Mononuclear cell (primary cell): ENCODE results near the gene IFT80. TPM values are rescaled to one million over a fixed set of nuclear protein-coding genes. Genes with fewer than 3 reads are reported as not detected.
A peak's percentile ranks its signal among the peaks of the same experiment; 100 is the strongest.

Experiments
- H3K27me3 ChIP-seq: 2 replicates; pipeline ENCODE4 v1.6.0; 2011; ENCODE audit warnings: low read length, control low read depth; ENCODE audit not compliant: insufficient read depth
- H3K4me1 ChIP-seq: 2 replicates; pipeline ENCODE4 v1.5.1; 2011; ENCODE audit warnings: mild to moderate bottlenecking, low read length, control low read depth; ENCODE audit not compliant: insufficient read depth
- H3K4me3 ChIP-seq: 2 replicates; pipeline ENCODE4 v1.5.1; 2011; ENCODE audit warnings: mild to moderate bottlenecking, low read length, moderate library complexity
- H3K9me3 ChIP-seq: 2 replicates; pipeline ENCODE4 v1.5.1; 2011; ENCODE audit warnings: low read depth, mild to moderate bottlenecking, control low read depth, low read length
- total RNA-seq: library from RNA; depleted of rRNA; stranded (reverse); fragments of >200 nt; gene quantifications from one replicate; pipeline ENCODE4 v1.2.3, GENCODE V29; 2012

IFT80 gene
- total RNA-seq, 1 donor: 17.6 TPM

- Histone ChIP-seq H3K9me3 (no peaks in the 10 kb centered on the region), H3K4me3 (peak overlapping the region; percentile 19), H3K27me3 (peaks cover 79% of the 10 kb centered on the region), H3K4me1 (peaks cover 28% of the 10 kb centered on the region)
These were observed 172.8 kb downstream of the IFT80 start for GRCh38 chr3:160226026-160226907.

DNA sequence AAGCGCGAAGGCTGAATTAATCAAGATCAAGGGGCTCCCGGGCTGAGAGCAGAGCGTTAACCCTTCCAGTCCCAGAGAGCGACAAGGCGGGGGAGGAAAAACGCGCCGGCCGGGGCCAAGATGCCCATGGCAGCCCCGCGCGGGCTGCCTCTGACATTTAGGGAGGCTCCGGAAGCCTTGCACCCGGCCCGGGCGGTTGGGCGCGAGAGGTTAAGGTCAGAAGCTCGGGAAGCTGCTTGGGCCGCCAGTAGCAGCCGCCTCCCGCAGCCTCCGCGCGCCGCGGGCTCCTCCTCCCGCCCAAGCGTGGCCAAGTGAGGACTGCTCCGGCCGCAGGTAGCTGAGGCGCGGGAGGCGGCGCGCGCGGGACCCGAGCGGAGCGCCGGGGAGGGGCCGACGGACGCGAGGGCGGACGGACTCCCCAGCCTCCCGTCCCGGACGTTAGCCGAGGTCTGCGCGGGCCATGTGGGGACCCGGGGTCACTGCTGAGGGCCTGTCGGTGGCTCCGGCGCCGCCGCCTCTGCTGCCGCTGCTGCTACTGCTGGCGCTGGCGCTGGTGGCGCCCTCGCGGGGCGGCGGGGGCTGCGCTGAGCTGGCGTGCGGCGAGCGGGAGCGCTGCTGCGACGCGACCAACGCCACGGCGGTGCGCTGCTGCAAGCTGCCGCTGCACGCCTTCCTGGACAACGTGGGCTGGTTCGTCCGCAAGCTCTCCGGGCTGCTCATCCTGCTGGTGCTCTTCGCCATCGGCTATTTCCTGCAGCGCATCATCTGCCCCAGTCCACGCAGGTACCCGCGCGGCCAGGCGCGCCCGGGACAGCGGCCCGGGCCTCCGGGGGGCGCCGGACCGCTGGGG, 173.6 kb downstream of the IFT80 start, which contains the start of gene C3orf80:
Gene C3orf80, plus strand, starts transcription at position 247 of the 850 bp plus-strand sequence. Its CDS starts 214 bp downstream, at position 461.
- Histone ChIP-seq H3K4me3 (peak within 1 kb of the TSS; percentile 19), H3K4me1 (peaks cover 28% of the 10 kb centered on the region), H3K9me3 (no peaks in the 10 kb centered on the region), H3K27me3 (peaks cover 83% of the 10 kb centered on the region)

- peaks cover 77% of the 10 kb centered on the region for H3K27me3 ChIP-seq
- peak overlapping the region; percentile 19 for H3K4me3 ChIP-seq
- no peaks in the 10 kb centered on the region for H3K9me3 ChIP-seq
- H3K4me1 ChIP-seq: peaks cover 28% of the 10 kb centered on the region
These were observed 174.2 kb downstream of the IFT80 start for GRCh38 chr3:160224811-160225175.

GRCh38 chr3:160224256-160224655, 174.8 kb downstream of the IFT80 start:
- Histone ChIP-seq H3K4me1 (peaks cover 28% of the 10 kb centered on the region), H3K9me3 (no peaks in the 10 kb centered on the region), H3K4me3 (no peak overlapping the region), H3K27me3 (peaks cover 77% of the 10 kb centered on the region)

DNA sequence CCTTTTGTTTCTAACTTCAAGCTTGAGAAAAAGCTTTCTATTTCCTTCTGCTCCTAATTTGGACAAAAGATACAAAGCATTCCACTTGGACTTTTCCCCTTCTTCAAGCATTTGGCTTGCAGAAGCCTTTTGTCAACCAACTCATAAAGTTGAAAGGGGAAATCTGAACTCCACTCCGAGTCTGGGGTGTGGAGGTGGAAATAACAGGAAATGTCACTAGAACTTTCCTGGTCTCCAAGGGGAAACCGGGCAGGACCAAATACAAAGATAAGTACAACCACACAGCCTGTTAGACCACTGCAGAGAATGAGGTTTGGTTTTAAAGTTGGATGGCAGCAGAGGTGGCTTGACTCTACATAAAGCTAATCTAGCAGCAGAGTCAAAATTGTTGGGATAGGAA, 178.0 kb downstream of the IFT80 start:
- H3K4me3 ChIP-seq: no peak overlapping the region
- H3K4me1 ChIP-seq: peaks cover 19% of the 10 kb centered on the region
- peaks cover 57% of the 10 kb centered on the region for H3K27me3 ChIP-seq
- H3K9me3 ChIP-seq: no peaks in the 10 kb centered on the region

DNA sequence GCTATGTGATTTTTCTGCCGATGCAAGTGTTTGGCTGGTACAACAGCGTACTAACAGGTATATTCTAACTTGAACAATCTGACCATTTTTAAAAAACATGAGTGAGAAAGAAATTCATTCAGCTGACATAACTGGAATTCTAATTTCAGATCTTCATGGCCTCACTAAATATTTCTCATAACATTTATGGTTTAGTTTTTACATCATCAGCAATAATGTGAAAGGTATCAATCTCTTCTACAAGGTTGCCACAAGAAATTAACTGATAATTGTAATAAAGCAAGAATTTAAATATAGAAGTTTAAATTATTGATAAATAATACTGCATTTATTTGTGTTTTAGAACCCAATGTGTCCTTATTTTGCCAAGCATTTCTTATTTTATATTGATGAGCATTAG, 179.0 kb downstream of the IFT80 start:
- no peaks in the 10 kb centered on the region for H3K9me3 ChIP-seq
- peaks cover 57% of the 10 kb centered on the region for H3K27me3 ChIP-seq
- H3K4me1 ChIP-seq: peaks cover 10% of the 10 kb centered on the region
- H3K4me3 ChIP-seq: no peak overlapping the region

GRCh38 chr3:160218136-160218535, 180.9 kb downstream of the IFT80 start:
- peaks cover 41% of the 10 kb centered on the region for H3K27me3 ChIP-seq
- no peaks in the 10 kb centered on the region for H3K9me3 ChIP-seq
- H3K4me1 ChIP-seq: no peaks in the 10 kb centered on the region
- H3K4me3 ChIP-seq: no peak overlapping the region

- no peak overlapping the region for H3K4me3 ChIP-seq
- peaks cover 38% of the 10 kb centered on the region for H3K27me3 ChIP-seq
- H3K4me1 ChIP-seq: no peaks in the 10 kb centered on the region
- H3K9me3 ChIP-seq: no peaks in the 10 kb centered on the region
These were observed 181.3 kb downstream of the IFT80 start for GRCh38 chr3:160217675-160218074.

GRCh38 chr3:160213191-160213590, 185.8 kb downstream of the IFT80 start:
- Histone ChIP-seq H3K4me1 (no peaks in the 10 kb centered on the region), H3K9me3 (no peaks in the 10 kb centered on the region), H3K4me3 (no peak overlapping the region), H3K27me3 (peaks cover 13% of the 10 kb centered on the region)

DNA sequence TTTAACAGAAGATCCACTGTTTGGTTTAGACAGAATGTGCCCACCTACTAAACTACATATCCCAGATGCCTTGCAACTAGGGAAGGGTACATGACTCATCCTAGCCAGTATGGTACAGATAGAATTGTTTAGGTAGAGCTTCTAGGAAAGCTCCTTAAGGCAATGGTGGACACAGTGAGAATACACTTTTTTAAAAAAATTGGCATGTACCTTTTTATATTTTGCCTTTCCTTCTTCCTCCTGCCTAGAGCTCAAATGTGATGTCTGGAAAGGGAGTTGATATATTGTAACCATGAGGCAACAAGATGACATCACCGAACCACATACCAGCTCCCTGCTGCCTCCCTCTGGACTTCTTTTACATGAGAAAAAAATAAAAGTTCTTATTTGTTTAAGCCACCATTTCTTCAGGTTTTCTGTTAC, 188.2 kb downstream of the IFT80 start:
- no peak overlapping the region for H3K4me3 ChIP-seq
- no peaks in the 10 kb centered on the region for H3K4me1 ChIP-seq

DNA sequence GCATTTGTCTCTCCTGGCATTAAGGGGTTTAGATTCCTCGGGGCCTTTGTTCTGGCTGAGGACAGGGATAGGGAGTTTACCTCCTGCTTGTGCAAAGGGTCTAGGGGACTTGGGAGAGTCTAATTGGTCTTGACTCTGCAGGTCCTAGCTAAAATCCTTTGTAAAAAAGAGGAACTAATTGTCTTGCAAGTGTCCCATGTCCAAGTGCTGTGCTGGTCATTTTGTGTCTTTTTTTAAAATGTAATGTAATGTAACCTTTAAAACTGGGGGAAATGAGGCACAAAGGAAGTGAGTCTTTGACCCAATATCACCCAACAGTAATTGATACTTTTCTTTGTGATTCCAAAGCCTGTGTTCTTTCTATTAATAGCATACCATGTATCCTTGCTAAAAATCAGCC, 188.7 kb downstream of the IFT80 start:
- no peaks in the 10 kb centered on the region for H3K9me3 ChIP-seq
- peaks cover 3% of the 10 kb centered on the region for H3K27me3 ChIP-seq
- H3K4me1 ChIP-seq: no peaks in the 10 kb centered on the region
- H3K4me3 ChIP-seq: no peak overlapping the region

More for the DNA sequence above, 188.2 kb downstream of the IFT80 start:
- peaks cover 3% of the 10 kb centered on the region for H3K27me3 ChIP-seq
- no peaks in the 10 kb centered on the region for H3K9me3 ChIP-seq

Other genes with a start within 250 kb of the IFT80 start
- 0.10 TPM for gene C3orf80, start 173.8 kb downstream of the IFT80 start, total RNA-seq
- gene SMC4, start 425 bp upstream of the IFT80 start, total RNA-seq: 61.2 TPM
- gene TRIM59, start 50.6 kb upstream of the IFT80 start, total RNA-seq: 21.0 TPM
- gene KPNA4, start 166.3 kb upstream of the IFT80 start, total RNA-seq: 32.8 TPM